HepG2 (cell line): ENCODE measurements around the gene TPCN2. TPM values are rescaled to one million over a fixed set of nuclear protein-coding genes. Genes with fewer than 3 reads are reported as not detected.

Experiments
- AHR ChIP-seq: IDR thresholded peaks from 2 replicates; pipeline ENCODE4 v1.6.1; 2018; ENCODE audit warnings: missing genetic modification reagents, missing compliant biosample characterization
- BRCA1 ChIP-seq: sonication (generic); formaldehyde crosslinking; IDR thresholded peaks from 2 replicates; pipeline ENCODE4 v1.4.0; 2020; ENCODE audit warnings: missing genetic modification reagents
- CENPX ChIP-seq: sonication (generic); formaldehyde crosslinking; IDR thresholded peaks from 2 replicates; pipeline ENCODE4 v1.9.0; 2021; ENCODE audit warnings: mild to moderate bottlenecking, missing genetic modification reagents, moderate library complexity
- CREM ChIP-seq, 2 experiments: sonication (generic) in 1 of 2; formaldehyde crosslinking in 1 of 2; IDR thresholded peaks; 2 replicates each; pipeline versions ENCODE4 v1.4.0 to v1.6.1; 2016 to 2020; ENCODE audit warnings: antibody characterized with exemption in 1 of 2, mild to moderate bottlenecking in 1 of 2, missing genetic modification reagents in 1 of 2
- HDAC2 ChIP-seq: sonication (generic); formaldehyde crosslinking; IDR thresholded peaks from 2 replicates; pipeline ENCODE4 v1.4.0; 2020; ENCODE audit warnings: missing genetic modification reagents
- ISL2 ChIP-seq: sonication (generic); formaldehyde crosslinking; IDR thresholded peaks from 2 replicates; pipeline ENCODE4 v1.5.0; 2020; ENCODE audit warnings: missing genetic modification reagents
- NAIF1 ChIP-seq: sonication (generic); formaldehyde crosslinking; IDR thresholded peaks from 2 replicates; pipeline ENCODE4 v1.5.0; 2020; ENCODE audit warnings: mild to moderate bottlenecking, missing genetic modification reagents, borderline replicate concordance
- NCOA5 ChIP-seq: sonication (generic); formaldehyde crosslinking; IDR thresholded peaks from 2 replicates; pipeline ENCODE4 v1.4.0; 2020; ENCODE audit warnings: missing genetic modification reagents
- NFKB2 ChIP-seq: sonication (generic); formaldehyde crosslinking; IDR thresholded peaks from 2 replicates; pipeline ENCODE4 v1.4.0; 2020; ENCODE audit warnings: missing genetic modification reagents, borderline replicate concordance
- NR2C2 ChIP-seq: sonication (generic); formaldehyde crosslinking; IDR thresholded peaks from 2 replicates; pipeline ENCODE4 v1.4.0; 2020; ENCODE audit warnings: missing genetic modification reagents, mild to moderate bottlenecking, moderate library complexity, borderline replicate concordance
- NR2F1 ChIP-seq, 2 experiments: fragments of 450-650 bp in 1 of 2; formaldehyde crosslinking in 1 of 2; IDR thresholded peaks; 2 replicates each; pipeline versions ENCODE4 v1.5.0 to v1.6.1; 2016 to 2020; ENCODE audit warnings: mild to moderate bottlenecking in 1 of 2, missing compliant biosample characterization in 1 of 2, missing genetic modification reagents in 1 of 2, moderate library complexity in 1 of 2
- RBFOX2 ChIP-seq: fragments of 200-400 bp; formaldehyde crosslinking; IDR thresholded peaks from 2 replicates; pipeline ENCODE4 v1.6.1; 2017; ENCODE audit warnings: low read depth, mild to moderate bottlenecking, low read length
- RFX3 ChIP-seq: IDR thresholded peaks from 2 replicates; pipeline ENCODE4 v1.6.1; 2016; ENCODE audit warnings: missing biosample characterization, missing genetic modification reagents
- SRSF1 ChIP-seq: fragments of 200-400 bp; formaldehyde crosslinking; optimal IDR thresholded peaks from 2 replicates; pipeline ENCODE3; 2017; ENCODE audit warnings: mild to moderate bottlenecking, low read depth, low read length, moderate library complexity
- TFDP1 ChIP-seq: IDR thresholded peaks from 2 replicates; pipeline ENCODE4 v1.6.1; 2016; ENCODE audit warnings: missing compliant biosample characterization, missing genetic modification reagents, borderline replicate concordance
- ZBTB7B ChIP-seq: sonication (generic); formaldehyde crosslinking; IDR thresholded peaks from 2 replicates; pipeline ENCODE4 v1.4.0; 2020; ENCODE audit warnings: missing genetic modification reagents
- ZGPAT ChIP-seq: IDR thresholded peaks from 2 replicates; pipeline ENCODE4 v1.6.1; 2016; ENCODE audit warnings: mild to moderate bottlenecking
- ZIK1 ChIP-seq: sonication (generic); formaldehyde crosslinking; IDR thresholded peaks from 2 replicates; pipeline ENCODE4 v1.5.0; 2020; ENCODE audit warnings: mild to moderate bottlenecking, low read depth, missing genetic modification reagents, borderline replicate concordance
- ZNF547 ChIP-seq: sonication (generic); formaldehyde crosslinking; IDR thresholded peaks from 2 replicates; pipeline ENCODE4 v1.5.1; 2020; ENCODE audit warnings: mild to moderate bottlenecking, missing genetic modification reagents
- ZNF737 ChIP-seq: sonication (generic); formaldehyde crosslinking; IDR thresholded peaks from 2 replicates; pipeline ENCODE4 v1.5.0; 2020; ENCODE audit warnings: missing genetic modification reagents, mild to moderate bottlenecking, borderline replicate concordance
- ZSCAN20 ChIP-seq: sonication (generic); formaldehyde crosslinking; IDR thresholded peaks from 2 replicates; pipeline ENCODE4 v1.4.0; 2020; ENCODE audit warnings: missing genetic modification reagents, mild to moderate bottlenecking, borderline replicate concordance
- polyA plus RNA-seq, 8 experiments: library from polyadenylated mRNA; depleted of rRNA in 3 of 8; stranded (reverse) in 7 of 8; unstranded in 1 of 8; fragments of >200 nt; fragmentation: Illumina TruSeq in 4 of 8; extraction: Trizol in 4 of 8; gene quantifications; 2 replicates each; pipeline versions ENCODE4 v1.2.1 to v1.2.3, GENCODE V29; 2011 to 2016; ENCODE audit warnings: low read depth in 4 of 8, missing spikeins in 1 of 8, mixed read lengths in 1 of 8; ENCODE audit not compliant: insufficient read depth in 1 of 8
- total RNA-seq, 5 experiments: library from RNA; depleted of rRNA; stranded (reverse); fragments of >200 nt; fragmentation: Illumina TruSeq; extraction: Trizol; gene quantifications; 2 replicates each; pipeline ENCODE4 v1.2.3, GENCODE V29; 2016; ENCODE audit warnings: low read depth in 1 of 5
- TF ChIP-seq, protein P1 (sequence below): sonication (generic); formaldehyde crosslinking; IDR thresholded peaks from 2 replicates; pipeline ENCODE4 v1.4.0; 2020; ENCODE audit warnings: mild to moderate bottlenecking, missing genetic modification reagents
- TF ChIP-seq, protein P2 (sequence below): conservative IDR thresholded peaks from 2 replicates; pipeline ENCODE4 v1.6.1; 2018; ENCODE audit warnings: missing genetic modification reagents
- TF ChIP-seq, protein P3 (sequence below): sonication (generic); formaldehyde crosslinking; IDR thresholded peaks from 2 replicates; pipeline ENCODE4 v1.4.0; 2020; ENCODE audit warnings: missing genetic modification reagents
- TF ChIP-seq, protein P4 (sequence below): sonication (generic); formaldehyde crosslinking; conservative IDR thresholded peaks from 2 replicates; pipeline ENCODE4 v1.4.0; 2020; ENCODE audit warnings: missing genetic modification reagents

Gene TPCN2
- total and polyA plus RNA-seq, 2 of the 13 experiments (the other 11 are each of a cell fraction or from before 2014, with no cell fraction given), result 5.6 to 5.9 TPM

DNA sequence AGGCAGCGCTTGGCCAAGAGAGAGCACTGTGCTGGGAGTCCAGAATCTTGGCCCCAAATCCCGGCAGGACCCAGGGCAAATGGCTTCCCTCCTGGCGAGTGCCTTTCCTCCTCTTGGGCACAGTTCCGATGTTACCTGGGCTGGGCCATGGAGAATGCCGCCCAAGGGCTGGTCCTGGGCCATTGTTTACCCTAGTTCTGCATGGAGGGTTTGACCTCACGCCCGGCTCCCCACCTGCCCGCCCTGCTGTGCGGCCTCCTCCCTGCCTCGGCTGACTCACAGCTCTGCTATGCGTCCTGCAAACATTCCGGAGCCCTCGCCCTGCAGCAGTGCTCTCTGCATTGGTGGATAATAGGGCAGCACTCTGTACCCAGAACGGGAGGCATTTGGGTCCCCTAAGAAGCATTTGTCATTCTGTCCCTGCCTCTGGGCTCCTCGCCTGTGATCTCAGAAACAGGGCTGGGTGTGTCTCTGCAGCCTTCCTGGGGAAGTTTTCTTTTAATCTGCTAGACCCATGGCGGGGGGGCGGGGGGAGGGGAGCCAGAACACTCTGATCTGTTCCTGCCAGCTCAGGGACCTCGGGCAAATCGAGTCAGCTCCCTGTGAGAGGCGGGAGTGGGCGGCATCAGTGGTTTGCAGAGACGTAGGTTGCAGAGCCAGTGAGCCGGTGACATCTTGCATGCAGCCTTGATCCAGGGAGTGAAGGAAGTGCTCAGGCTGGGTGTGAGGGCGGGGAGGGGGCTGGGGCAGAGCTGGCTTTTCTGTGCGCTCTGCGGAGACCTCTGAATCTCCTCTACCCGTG is 74.1 kb downstream of the TPCN2 start (continued):
- TF ChIP-seq, protein P1, sequence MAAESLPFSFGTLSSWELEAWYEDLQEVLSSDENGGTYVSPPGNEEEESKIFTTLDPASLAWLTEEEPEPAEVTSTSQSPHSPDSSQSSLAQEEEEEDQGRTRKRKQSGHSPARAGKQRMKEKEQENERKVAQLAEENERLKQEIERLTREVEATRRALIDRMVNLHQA (CRISPR knock-in tag), result no peak
- TF ChIP-seq, protein P2, sequence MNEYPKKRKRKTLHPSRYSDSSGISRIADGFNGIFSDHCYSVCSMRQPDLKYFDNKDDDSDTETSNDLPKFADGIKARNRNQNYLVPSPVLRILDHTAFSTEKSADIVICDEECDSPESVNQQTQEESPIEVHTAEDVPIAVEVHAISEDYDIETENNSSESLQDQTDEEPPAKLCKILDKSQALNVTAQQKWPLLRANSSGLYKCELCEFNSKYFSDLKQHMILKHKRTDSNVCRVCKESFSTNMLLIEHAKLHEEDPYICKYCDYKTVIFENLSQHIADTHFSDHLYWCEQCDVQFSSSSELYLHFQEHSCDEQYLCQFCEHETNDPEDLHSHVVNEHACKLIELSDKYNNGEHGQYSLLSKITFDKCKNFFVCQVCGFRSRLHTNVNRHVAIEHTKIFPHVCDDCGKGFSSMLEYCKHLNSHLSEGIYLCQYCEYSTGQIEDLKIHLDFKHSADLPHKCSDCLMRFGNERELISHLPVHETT (CRISPR knock-in tag), result no peak
- no peak for TF ChIP-seq RFX3 (CRISPR knock-in tag)
- TF ChIP-seq CENPX (CRISPR knock-in tag), result no peak
- TF ChIP-seq NR2C2 (CRISPR knock-in tag), result no peak; the same call in 1 of the 2 replicates
- peak; percentile 48; the same call in 1 of the 2 replicates for TF ChIP-seq ZBTB7B
- no peak for TF ChIP-seq RBFOX2
- TF ChIP-seq, protein P3, sequence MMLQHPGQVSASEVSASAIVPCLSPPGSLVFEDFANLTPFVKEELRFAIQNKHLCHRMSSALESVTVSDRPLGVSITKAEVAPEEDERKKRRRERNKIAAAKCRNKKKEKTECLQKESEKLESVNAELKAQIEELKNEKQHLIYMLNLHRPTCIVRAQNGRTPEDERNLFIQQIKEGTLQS, result peak; percentile 100
- TF ChIP-seq ISL2, result 0 out of 2 replicates have a peak, but pooled peaks have one; percentile 16
- TF ChIP-seq SRSF1, result no peak
- no peak for TF ChIP-seq CREM (IDR thresholded peaks at IDR 0.05)
- TF ChIP-seq CREM (CRISPR knock-in tag; IDR thresholded peaks at IDR 0.05), result no peak
- no peak for TF ChIP-seq AHR
- no peak for TF ChIP-seq BRCA1 (CRISPR knock-in tag)
- peak; percentile 49; the same call in 1 of the 2 replicates for TF ChIP-seq ZGPAT
- peak; percentile 19 to 34; a peak in 1 of 4 replicates for TF ChIP-seq NR2F1 (CRISPR knock-in tag; IDR thresholded peaks at IDR 0.05)
- no peak for TF ChIP-seq NFKB2 (CRISPR knock-in tag)
- no peak for TF ChIP-seq NAIF1 (CRISPR knock-in tag)
- TF ChIP-seq ZSCAN20 (CRISPR knock-in tag), result no peak
- no peak for TF ChIP-seq ZIK1 (CRISPR knock-in tag)
- TF ChIP-seq ZNF547 (CRISPR knock-in tag), result no peak
- TF ChIP-seq ZNF737 (CRISPR knock-in tag), result no peak
- TF ChIP-seq TFDP1, result peak; percentile 39; the same call in 1 of the 2 replicates
- TF ChIP-seq, protein P4, sequence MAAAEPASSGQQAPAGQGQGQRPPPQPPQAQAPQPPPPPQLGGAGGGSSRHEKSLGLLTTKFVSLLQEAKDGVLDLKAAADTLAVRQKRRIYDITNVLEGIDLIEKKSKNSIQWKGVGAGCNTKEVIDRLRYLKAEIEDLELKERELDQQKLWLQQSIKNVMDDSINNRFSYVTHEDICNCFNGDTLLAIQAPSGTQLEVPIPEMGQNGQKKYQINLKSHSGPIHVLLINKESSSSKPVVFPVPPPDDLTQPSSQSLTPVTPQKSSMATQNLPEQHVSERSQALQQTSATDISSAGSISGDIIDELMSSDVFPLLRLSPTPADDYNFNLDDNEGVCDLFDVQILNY (CRISPR knock-in tag), result no peak
- TF ChIP-seq HDAC2 (CRISPR knock-in tag), result peak; percentile 85
- no peak for TF ChIP-seq NCOA5 (CRISPR knock-in tag)
